Sigmoid colon (tissue), 7 donors: ENCODE data around the gene PLEKHM2. TPM values are rescaled to one million over a fixed set of nuclear protein-coding genes. Genes with fewer than 3 reads are reported as not detected.

Source experiments
- DNase-seq: peaks from one replicate; pipeline ENCODE4 v3.0.0-alpha.2; 2019
- H3K27ac ChIP-seq, 4 donors: fragments of 200-600 bp; sonication (generic); one replicate each; pipeline ENCODE4 v1.5.1; 2016 to 2019; ENCODE audit warnings: mild to moderate bottlenecking in 1 of 4
- H3K27me3 ChIP-seq, 3 donors: fragments of 200-600 bp; sonication (generic); one replicate each; pipeline ENCODE4 v1.5.1; 2019; ENCODE audit warnings: mild to moderate bottlenecking in 1 of 3
- H3K36me3 ChIP-seq, 4 donors: fragments of 200-600 bp; sonication (generic); one replicate each; pipeline ENCODE4 v1.5.1; 2016 to 2019
- H3K4me1 ChIP-seq, 4 donors: fragments of 200-600 bp; sonication (generic); one replicate each; pipeline ENCODE4 v1.5.1; 2017 to 2019
- H3K4me3 ChIP-seq, 4 donors: fragments of 200-600 bp; sonication (generic); one replicate each; pipeline ENCODE4 v1.5.1; 2017 to 2019; ENCODE audit warnings: mild to moderate bottlenecking in 2 of 4, moderate library complexity in 1 of 4
- H3K9me3 ChIP-seq, 4 donors: fragments of 200-600 bp in 3 of 4; sonication (generic) in 3 of 4; one replicate each; pipeline versions ENCODE4 v1.5.1 to v1.6.1; 2013 to 2019
- CTCF ChIP-seq, 4 experiments: fragments of 450-650 bp in 3 of 4; fragments of 200-600 bp in 1 of 4; IDR thresholded peaks; one replicate each; pipeline ENCODE4 v1.5.1; 2016 to 2019; ENCODE audit warnings: antibody characterized with exemption in 4 of 4, mild to moderate bottlenecking in 3 of 4, moderate library complexity in 2 of 4
- EP300 ChIP-seq, 4 donors: sonication (generic); formaldehyde crosslinking; IDR thresholded peaks; one replicate each; pipeline ENCODE4 v1.6.1; 2017; ENCODE audit warnings: antibody characterized with exemption in 4 of 4
- POLR2A ChIP-seq, 2 donors: fragments of 450-650 bp; IDR thresholded peaks; one replicate each; pipeline ENCODE4 v1.6.1; 2016; ENCODE audit warnings: antibody characterized with exemption in 2 of 2, mild to moderate bottlenecking in 2 of 2, moderate library complexity in 2 of 2
- POLR2AphosphoS5 ChIP-seq, 4 donors: sonication (generic); formaldehyde crosslinking; IDR thresholded peaks; one replicate each; pipeline ENCODE4 v1.6.1; 2017; ENCODE audit warnings: antibody characterized with exemption in 4 of 4
- WGBS, 2 donors: extraction: QIAGEN DNeasy Blood & Tissue Kit; methylation state at CpG; one replicate each; pipeline ENCODE4 v1.1.7; 2013; 5-methylcytosine and 5-hydroxymethylcytosine counted together
- intact Hi-C: fragments of 100-400 bp; cut with DNase I; formaldehyde crosslinking; loops from one replicate; pipeline ENCODE4 v1.15.1; 2023
- polyA plus RNA-seq, 3 donors: library from polyadenylated mRNA; stranded (reverse); fragments of 200-250 nt; gene quantifications; one replicate each; pipeline ENCODE4 v1.2.3, GENCODE V29; 2013
- total RNA-seq, 4 donors: library from RNA; depleted of rRNA; stranded (reverse); fragments of >200 nt; gene quantifications; one replicate each; pipeline ENCODE4 v1.1.0, GENCODE V29; 2016
- donor health status: healthy with polysubstance abuse.
- donor health status: Bipolar disorder and iron deficiency.
- donor health status: healthy.

PLEKHM2 gene
- total and polyA plus RNA-seq, 7 donors, result 19.8 to 49.6 (median 28.9) TPM

GRCh38 chr1:15736038-15736891 is 52.1 kb downstream of the PLEKHM2 start, which contains the start of gene SLC25A34:
Gene SLC25A34 (plus strand): TSS chr1:15736258. CDS start chr1:15736486, 228 bp downstream.
- H3K4me1 ChIP-seq, result peaks cover 0 to 13% (median under 1%) of the 10 kb centered on the region in 4 donors
- intact Hi-C loops, result no loop called here
- 18 to 70% methylated on average over 35 of the region's 35 CpGs for WGBS, 2 donors

GRCh38 chr1:15736892-15737261 is 52.8 kb downstream of the PLEKHM2 start:
- intact Hi-C loops, result no loop called here
- 20 to 46% methylated on average over 6 of the region's 6 CpGs for WGBS, 2 donors
- no peak for DNase-seq
- Histone ChIP-seq H3K9me3 (no peaks in the 10 kb centered on the region), H3K27ac (peak overlapping the region in 1 of 4 donors; percentile 55), H3K4me1 (peaks cover 0 to 13% (median 2%) of the 10 kb centered on the region in 4 donors), H3K27me3 (no peaks in the 10 kb centered on the region), H3K36me3 (peaks cover 9 to 33% (median 21%) of the 10 kb centered on the region in 4 donors), H3K4me3 (no peak overlapping the region)
- TF ChIP-seq POLR2AphosphoS5 (IDR thresholded peaks at IDR 0.05), result no peak
- TF ChIP-seq CTCF (IDR thresholded peaks at IDR 0.05), result no peak
- TF ChIP-seq POLR2A (IDR thresholded peaks at IDR 0.05), result no peak
- no peak for TF ChIP-seq EP300 (IDR thresholded peaks at IDR 0.05)

More at GRCh38 chr1:15736038-15736891, 52.1 kb downstream of the PLEKHM2 start, which contains the start of gene SLC25A34:
- Histone ChIP-seq H3K27ac (peak within 1 kb of the TSS; percentile 31 to 55 (median 45)), H3K9me3 (no peaks in the 10 kb centered on the region), H3K36me3 (peaks cover 12 to 39% (median 27%) of the 10 kb centered on the region in 4 donors), H3K4me3 (no peak within 1 kb of the TSS), H3K27me3 (no peaks in the 10 kb centered on the region)
- TF ChIP-seq EP300 (IDR thresholded peaks at IDR 0.05) (no peak), CTCF (IDR thresholded peaks at IDR 0.05) (no peak), POLR2A (IDR thresholded peaks at IDR 0.05) (peak in 1 of 2 donors; percentile 66), POLR2AphosphoS5 (IDR thresholded peaks at IDR 0.05) (peak in 1 of 4 donors; percentile 57)
- no peak for DNase-seq

GRCh38 chr1:15737324-15738319 is 53.5 kb downstream of the PLEKHM2 start:
- no peak overlapping the region for H3K27ac ChIP-seq

GRCh38 chr1:15738416-15739113 is 54.4 kb downstream of the PLEKHM2 start:
- H3K36me3 ChIP-seq, result peaks cover 0 to 16% (median 11%) of the 10 kb centered on the region in 4 donors
- no peak overlapping the region for H3K4me3 ChIP-seq
- no peaks in the 10 kb centered on the region for H3K9me3 ChIP-seq
- H3K4me1 ChIP-seq, result peaks cover 0 to 13% (median 2%) of the 10 kb centered on the region in 4 donors
- H3K27me3 ChIP-seq, result no peaks in the 10 kb centered on the region
- WGBS, 2 donors, result 70 to 82% methylated on average over 15 of the region's 15 CpGs
- H3K27ac ChIP-seq, result no peak overlapping the region
- TF ChIP-seq EP300 (IDR thresholded peaks at IDR 0.05) (no peak), POLR2AphosphoS5 (IDR thresholded peaks at IDR 0.05) (no peak), CTCF (IDR thresholded peaks at IDR 0.05) (no peak), POLR2A (IDR thresholded peaks at IDR 0.05) (no peak)
- intact Hi-C loops, result no loop called here
- DNase-seq, result no peak

More at GRCh38 chr1:15737324-15738319, 53.5 kb downstream of the PLEKHM2 start:
- H3K36me3 ChIP-seq, result peaks cover 4 to 26% (median 16%) of the 10 kb centered on the region in 4 donors
- TF ChIP-seq POLR2A (IDR thresholded peaks at IDR 0.05) (no peak), POLR2AphosphoS5 (IDR thresholded peaks at IDR 0.05) (no peak)
- H3K4me1 ChIP-seq, result peaks cover 0 to 13% (median 2%) of the 10 kb centered on the region in 4 donors
- H3K27me3 ChIP-seq, result no peaks in the 10 kb centered on the region
- peak; percentile 55 for DNase-seq
- no peaks in the 10 kb centered on the region for H3K9me3 ChIP-seq
- 58 to 84% methylated on average over 20 of the region's 20 CpGs for WGBS, 2 donors
- intact Hi-C loops, result no loop called here
- H3K4me3 ChIP-seq, result no peak overlapping the region
